ENCODE data around the gene ALDH7A1.

ALDH7A1 gene

DNA sequence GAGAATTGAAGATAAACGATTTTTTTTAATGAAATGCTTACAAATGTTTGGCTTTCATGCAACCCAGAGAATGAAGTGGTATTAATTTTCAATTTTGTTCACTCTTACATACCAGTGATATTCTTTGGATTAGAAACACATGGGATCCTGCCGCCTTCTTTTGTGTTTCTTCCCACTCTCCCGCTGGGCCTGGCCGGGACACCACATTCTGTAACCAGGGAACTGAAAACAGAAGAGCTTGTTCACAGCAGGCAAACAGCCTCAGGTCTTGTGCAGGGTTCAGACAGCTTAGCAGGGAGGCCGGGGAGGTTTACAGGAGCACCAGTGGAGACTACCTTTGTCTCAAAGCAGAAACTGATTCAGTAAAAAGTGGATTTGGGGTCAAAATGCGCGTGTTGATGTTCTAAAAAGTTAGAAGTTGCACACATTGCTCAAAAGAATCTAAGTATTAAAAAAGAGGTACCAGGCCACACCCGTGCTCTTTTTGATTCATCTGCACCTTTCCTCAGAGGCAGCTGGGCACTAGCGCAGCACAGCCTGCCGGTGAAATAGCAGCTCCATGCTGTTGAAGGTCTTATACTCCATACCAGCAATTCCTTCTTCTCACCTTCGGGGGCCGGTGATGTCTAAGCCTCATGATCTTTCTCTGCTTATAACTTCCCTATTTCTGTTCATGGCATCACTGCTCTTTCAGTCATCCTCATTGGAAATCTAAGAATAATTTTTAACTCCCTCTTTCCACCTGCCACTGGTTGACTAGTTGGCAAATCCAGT is 104.7 kb downstream of the ALDH7A1 start:
- peaks cover 55% of the 10 kb centered on the region for H3K36me3 ChIP-seq (replicated peaks)
- no peak overlapping the region for H3K4me3 ChIP-seq (ENCODE audit: low read depth, low read length)
- TF ChIP-seq CTCF (IDR thresholded peaks at IDR 0.05; ENCODE audit: low read depth, low read length, missing control alignments) = peak; percentile 56
- DNase-seq = no peak
- in situ Hi-C loops (cut with HindIII; ENCODE audit: low pct_ligation_motif_present, low sequenced_read_pairs) = no loop called here
- H3K27ac ChIP-seq = no peak overlapping the region
- no peaks in the 10 kb centered on the region for H3K27me3 ChIP-seq (replicated peaks)

DNA sequence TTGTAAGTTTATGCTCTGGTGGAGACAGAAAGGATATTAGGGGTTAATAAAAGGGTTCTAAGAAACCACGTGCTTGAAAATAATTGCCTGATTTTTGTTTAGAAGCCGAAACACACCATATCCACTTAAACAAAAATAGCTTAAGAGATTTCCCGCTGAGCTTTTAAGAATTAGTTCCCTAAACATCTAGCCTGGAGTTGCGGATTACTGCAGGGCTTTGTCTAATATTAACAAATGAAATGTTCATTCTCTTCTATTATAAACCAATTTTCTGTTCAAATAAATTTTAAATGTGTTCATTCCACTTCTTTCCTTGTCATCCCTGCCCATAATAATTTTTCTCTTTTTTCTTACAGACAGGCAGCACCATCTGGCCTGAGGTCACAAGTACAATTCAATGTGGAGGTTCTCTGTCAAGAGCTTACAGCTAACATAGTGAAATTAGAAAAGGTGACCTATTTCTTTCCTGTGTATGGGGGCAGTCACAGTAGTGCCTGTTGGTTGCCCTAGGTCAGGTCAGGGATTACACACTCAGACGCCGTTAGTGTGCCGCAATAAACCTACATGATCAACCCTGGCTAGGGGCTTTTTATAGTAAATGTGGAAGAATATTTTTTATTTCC is 106.5 kb downstream of the ALDH7A1 start:
- Histone ChIP-seq H3K27ac (no peak overlapping the region), H3K4me3 (ENCODE audit: low read depth, low read length) (no peak overlapping the region), H3K36me3 (replicated peaks) (peaks cover 71% of the 10 kb centered on the region), H3K27me3 (replicated peaks) (no peaks in the 10 kb centered on the region)
- in situ Hi-C loops (cut with HindIII; ENCODE audit: low pct_ligation_motif_present, low sequenced_read_pairs) = no loop called here
- DNase-seq = no peak
- no peak for TF ChIP-seq CTCF (IDR thresholded peaks at IDR 0.05; ENCODE audit: low read depth, low read length, missing control alignments)

GRCh38 chr5:126487596-126487995 is 107.4 kb downstream of the ALDH7A1 start:
- no peaks in the 10 kb centered on the region for H3K27me3 ChIP-seq (replicated peaks)
- H3K4me3 ChIP-seq (ENCODE audit: low read depth, low read length) = no peak overlapping the region
- H3K36me3 ChIP-seq (replicated peaks) = peaks cover 74% of the 10 kb centered on the region
- H3K27ac ChIP-seq = no peak overlapping the region
- no peak for TF ChIP-seq CTCF (IDR thresholded peaks at IDR 0.05; ENCODE audit: low read depth, low read length, missing control alignments)
- in situ Hi-C loops (cut with HindIII; ENCODE audit: low pct_ligation_motif_present, low sequenced_read_pairs) = no loop called here
- DNase-seq = no peak

GRCh38 chr5:126486332-126486731 is 108.7 kb downstream of the ALDH7A1 start:
- no peak for TF ChIP-seq CTCF (IDR thresholded peaks at IDR 0.05; ENCODE audit: low read depth, low read length, missing control alignments)
- Histone ChIP-seq H3K27ac (no peak overlapping the region), H3K27me3 (replicated peaks) (no peaks in the 10 kb centered on the region), H3K4me3 (ENCODE audit: low read depth, low read length) (no peak overlapping the region), H3K36me3 (replicated peaks) (peaks cover 70% of the 10 kb centered on the region)
- DNase-seq = no peak
- in situ Hi-C loops (cut with HindIII; ENCODE audit: low pct_ligation_motif_present, low sequenced_read_pairs) = no loop called here

DNA sequence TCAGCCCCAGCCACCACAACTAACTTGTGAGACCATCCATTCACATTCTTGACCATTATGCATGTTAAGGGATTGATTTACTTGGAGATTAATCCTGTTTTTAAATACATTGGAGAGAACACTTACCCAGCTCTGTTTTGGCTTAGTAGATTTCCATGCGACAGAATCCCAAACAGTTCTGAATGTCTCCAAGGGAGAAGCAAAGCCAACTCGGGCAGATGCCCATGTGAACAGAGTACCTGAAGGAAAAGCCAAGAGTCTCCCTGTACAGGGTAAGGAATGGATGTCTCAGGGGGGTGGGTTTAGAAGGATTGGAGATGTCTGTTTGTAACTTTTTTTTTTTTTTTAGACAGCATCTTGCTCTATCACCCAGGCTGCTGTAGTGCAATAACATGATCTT is 110.8 kb downstream of the ALDH7A1 start:
- H3K27me3 ChIP-seq (replicated peaks) = no peaks in the 10 kb centered on the region
- no peak for TF ChIP-seq CTCF (IDR thresholded peaks at IDR 0.05; ENCODE audit: low read depth, low read length, missing control alignments)
- no peak overlapping the region for H3K4me3 ChIP-seq (ENCODE audit: low read depth, low read length)
- peaks cover 68% of the 10 kb centered on the region for H3K36me3 ChIP-seq (replicated peaks)
- H3K27ac ChIP-seq = no peak overlapping the region
- no peak for DNase-seq
- in situ Hi-C loops (cut with HindIII; ENCODE audit: low pct_ligation_motif_present, low sequenced_read_pairs) = no loop called here

All from brain microvascular endothelial cell (primary cell).